NCI-H2227 (cell line): ENCODE results near the gene CD200.
"Not testable (repeated sequence)": the region's sequence is repeated elsewhere in the genome, so short reads cannot be mapped to it uniquely, and the experiment has no call there.

Experiments used
- DNase-seq: peaks from one replicate; lab custom pipeline; 2025; ENCODE audit not compliant: unreplicated experiment; lab: John Stamatoyannopoulos, UW

CD200 gene

DNA sequence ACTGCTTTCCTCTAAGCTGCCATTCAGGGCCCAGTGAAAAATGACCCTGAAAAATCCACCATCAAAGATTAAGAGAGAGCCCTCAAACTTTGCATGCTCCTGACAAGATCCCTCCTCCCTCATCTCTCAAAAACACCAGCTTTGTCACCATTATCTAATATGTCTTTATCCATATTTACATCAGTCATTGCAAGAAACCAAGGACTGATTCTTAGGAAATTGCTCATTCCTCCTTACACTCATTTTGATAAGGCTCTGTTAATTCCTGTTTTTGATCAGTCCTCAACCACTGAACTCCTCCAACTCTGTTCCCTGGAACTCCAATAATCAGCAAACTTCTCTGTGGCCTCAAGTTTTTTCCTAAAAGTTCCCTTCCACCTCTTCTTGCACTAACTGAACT, 51.8 kb downstream of the CD200 start:
- no peak for DNase-seq

DNA sequence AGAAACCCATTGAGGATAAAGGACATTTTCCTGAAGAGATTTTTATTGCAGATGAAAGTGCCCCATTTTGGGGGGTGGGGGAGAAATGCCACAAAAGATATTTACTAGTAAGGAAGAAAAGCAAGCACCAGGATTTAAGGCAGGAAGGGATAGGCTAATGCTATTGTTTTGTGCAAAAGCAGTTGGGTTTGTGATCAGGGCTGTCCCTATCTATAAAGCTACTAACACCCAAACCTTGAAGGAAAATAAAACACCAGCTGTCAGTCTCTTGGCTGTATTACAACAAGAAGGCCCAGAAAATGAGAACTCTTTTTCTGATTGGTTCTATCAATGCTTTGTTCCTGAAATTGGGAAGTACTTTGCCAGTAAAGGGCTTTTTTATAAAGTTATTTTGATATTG, 56.0 kb downstream of the CD200 start:
- no peak for DNase-seq

DNA sequence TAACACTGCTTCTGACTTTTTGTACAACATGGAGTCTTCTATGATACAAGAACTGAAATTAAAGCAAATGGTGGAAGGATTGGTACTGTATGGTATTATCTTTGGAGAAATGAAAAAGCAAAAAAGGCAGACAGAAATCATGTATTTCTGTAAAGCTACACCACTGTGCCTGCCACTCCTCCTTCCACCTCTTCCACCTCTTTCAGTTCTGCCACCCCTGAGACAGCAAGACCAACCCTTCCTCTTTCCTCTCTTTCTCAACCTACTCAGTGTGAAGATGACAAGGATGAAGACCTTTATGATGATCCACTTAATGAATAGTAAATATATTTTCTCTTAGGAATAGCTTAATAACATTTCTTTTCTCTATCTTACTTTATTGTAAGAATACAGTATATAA, 57.0 kb downstream of the CD200 start:
- no peak for DNase-seq

DNA sequence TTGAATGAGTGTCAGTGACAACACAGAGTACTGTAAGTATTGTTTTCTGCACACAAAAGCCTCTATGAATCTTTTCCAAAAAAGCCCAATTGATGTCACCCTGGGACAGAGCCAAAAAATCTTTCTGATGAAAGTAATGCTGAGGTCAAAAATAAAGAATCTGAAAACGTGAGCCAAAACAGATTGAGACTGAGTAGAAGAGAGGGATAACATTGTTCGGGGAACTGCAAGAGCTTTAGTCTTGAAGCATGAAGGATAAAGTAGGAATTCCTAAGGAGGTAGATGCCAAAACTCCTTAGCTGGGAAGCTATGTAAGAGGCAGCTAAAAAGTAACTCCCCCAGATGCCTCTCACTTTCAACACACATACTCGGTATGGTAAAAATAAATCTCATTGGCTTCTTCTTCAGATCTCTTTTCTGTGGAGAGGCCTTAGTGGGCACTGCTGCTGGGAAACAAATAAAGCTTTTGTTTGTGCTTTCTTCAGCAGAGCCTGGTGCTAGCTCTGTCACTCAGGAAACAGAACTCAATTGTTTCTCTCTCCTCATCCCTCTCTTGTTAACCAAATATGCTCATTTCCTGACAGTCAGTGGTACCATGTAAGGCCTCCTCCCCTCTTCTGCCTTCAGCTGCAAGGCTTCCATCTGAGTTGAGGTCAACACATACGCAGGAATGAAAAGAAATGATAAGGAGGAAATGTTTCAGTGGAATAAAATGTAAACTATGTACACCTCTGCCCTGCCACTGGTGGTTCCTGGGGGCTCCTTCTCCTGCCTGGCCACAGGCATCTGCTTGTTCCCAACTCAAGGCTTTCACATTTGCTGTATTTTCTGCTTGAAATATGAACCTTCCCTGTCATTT, 58.1 kb downstream of the CD200 start:
- DNase-seq: no peak

DNA sequence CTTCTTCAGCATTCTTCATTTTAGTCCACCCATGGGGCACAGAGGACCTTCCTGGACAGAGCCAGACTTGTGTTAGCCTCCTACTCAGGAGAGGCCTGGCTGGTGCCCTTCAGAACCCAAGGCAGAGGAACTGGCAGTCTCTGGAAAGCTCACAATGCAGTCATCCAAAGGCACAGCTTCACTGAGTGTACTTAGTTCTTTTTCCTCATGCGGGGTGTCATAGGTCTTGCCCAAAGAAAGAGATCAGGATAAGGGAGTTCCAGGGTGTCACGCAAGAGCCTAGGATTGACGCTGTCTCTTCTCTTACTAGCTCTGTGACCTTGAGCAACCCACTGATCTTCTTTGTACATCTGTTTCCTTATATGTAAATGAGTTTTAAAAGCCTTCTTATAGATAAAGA, 58.7 kb downstream of the CD200 start:
- no peak for DNase-seq

DNA sequence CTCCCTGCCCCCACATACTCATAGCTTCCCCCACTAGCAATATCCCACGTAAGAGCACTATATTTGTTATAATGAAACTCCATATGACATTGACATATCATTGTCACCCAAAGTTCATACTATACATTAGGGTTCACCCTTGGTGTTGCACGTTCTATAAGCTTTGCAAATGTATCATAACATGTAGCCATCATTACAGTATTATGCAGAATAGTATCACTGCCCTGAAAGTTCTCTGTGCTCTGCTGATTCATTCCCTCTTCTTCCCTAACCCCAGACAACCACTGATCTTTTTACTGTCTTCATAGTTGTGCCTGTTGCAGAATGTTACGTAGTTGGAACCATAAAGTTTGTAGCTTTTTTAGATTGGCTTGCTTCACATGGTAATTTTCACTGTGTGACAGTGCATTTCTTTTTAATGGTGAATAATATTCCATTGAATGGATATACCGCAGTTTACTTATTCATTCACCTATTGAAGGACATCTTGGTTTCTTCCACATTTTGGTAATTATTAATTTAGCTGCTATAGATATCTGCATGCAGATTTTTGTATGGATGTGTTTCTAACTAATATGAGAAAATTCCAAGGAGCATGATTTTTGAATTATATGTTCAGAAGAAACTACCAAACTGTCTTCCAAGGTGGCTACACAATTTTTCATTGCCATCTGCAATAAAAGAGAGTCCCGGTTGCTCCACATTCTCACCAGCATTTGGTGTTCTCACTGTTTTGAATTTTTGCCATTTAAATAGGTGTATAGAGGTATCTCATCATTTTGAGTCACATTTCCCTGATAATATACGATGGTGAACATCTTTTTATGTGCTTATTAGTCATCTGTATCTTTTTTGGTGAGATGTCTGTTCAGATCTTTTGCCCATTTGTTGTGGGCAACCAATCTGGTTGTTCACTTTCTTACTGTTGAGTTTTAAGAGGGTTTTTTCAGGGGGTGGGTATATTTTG, 59.7 kb downstream of the CD200 start:
- DNase-seq: no peak

DNA sequence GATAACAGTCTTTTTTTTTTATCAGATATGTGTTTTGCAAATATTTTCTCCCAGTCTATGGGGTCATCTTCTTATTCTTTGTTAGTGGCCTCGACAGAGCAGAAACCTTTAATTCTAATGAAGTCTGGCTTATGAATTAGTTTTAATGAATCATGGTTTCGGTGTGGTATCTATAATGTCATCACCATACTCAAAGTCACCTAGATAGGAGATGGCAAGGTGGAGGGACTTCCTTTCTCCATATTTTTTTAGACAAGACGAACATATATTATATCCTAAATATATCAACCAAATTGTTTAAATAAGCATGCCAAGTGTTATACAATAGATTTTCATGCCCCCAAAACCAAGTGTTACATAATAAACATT, 60.4 kb downstream of the CD200 start:
- no peak for DNase-seq

DNA sequence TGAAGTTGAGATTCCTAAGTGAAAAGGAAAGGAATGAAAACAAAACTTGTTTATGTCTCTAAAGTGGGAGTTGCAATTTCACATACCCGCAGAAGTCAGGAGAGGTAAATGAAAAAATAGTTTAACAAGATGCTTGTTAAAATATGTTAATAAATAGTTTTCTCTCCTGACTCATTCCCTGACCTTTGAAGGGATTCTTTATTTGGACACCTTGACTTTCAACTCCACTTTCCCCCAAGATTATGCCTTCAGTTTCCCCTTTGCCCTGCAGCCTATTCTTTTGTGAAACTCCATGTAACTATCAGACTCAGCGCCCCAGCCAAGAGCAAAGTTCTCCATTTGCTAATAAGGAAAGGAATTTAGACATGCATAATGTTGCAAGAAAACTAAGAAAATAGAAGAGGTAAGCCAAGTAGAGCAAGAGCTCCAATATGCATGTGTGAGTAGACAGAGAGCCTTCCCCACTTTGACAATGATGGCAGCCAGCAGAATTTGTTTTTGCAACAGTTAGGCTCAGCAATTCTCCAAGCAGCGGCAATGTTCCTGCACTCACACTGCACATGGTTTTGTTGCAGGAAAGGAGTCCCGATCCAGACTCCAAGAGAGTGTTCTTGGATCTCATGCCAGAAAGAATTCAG, 61.2 kb downstream of the CD200 start:
- no peak for DNase-seq

DNA sequence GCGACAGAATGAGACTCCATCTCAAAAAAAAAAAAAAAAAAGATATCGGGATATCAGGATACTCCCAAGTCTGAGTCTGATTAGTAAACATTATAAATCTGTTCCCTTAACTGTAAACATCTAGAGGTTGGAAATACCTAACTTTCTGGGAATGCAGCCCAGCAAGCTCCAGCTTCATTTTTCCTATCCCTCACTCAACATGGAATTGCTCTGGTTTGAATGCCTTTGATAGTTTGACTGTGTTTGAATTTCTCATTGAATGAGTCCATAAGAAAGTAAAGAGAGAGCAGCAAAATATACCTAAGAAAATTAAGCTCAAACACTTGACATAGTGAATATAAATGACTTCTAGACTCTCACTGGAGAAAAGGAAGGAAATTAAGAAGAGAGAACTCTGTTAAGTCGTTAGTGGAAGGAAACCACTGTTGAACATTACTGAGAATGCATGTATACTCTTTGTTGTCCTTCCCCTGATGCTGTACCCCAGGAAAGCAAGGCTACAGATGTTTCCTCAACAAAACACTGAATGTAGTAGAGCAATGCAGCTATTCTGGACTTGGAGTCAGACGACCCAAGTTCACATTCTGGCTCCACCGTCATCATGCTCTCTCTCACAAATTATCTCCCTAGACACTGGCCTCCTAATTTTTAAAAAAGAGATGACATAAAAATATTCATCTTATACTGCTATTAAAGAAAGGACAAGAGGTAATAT, 62.4 kb downstream of the CD200 start:
- DNase-seq: no peak

DNA sequence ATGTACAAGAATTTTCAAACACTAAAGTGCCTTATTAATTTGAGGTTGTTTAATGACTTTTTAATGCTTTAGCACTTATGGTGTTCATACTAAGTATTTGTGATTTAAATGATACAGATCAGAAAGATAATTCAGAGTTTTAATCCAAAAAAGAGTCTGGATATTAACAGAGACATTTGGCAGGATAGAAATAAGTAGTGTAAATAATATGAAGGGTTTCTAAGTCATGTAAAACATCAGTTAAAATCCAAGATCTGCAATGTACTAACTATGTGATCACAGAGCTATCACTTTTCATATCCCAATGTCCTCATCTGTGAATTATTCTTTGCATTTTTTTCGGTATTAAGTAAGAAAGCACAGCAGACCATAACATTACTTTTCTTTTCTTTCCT, 62.9 kb downstream of the CD200 start:
- DNase-seq: no peak

DNA sequence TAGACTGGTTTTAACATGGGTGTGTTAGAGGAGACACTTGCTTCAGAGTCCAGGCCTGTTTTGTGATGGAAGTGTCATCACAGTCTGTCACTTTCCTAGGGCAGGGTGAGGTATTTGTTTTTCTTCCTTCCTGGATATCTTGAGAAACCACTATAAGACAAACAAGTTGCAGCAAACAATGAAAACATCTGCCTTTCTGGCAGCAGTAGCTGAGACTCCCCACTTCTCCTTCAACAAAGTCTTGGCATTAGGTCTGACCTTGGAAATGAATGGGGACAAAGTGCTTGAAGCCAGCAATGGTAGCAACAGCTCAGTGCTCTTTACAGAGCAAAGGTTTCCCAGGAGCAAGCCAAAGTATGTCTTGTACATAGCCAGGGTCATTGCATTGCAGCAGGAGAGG, 64.6 kb downstream of the CD200 start:
- no peak for DNase-seq

DNA sequence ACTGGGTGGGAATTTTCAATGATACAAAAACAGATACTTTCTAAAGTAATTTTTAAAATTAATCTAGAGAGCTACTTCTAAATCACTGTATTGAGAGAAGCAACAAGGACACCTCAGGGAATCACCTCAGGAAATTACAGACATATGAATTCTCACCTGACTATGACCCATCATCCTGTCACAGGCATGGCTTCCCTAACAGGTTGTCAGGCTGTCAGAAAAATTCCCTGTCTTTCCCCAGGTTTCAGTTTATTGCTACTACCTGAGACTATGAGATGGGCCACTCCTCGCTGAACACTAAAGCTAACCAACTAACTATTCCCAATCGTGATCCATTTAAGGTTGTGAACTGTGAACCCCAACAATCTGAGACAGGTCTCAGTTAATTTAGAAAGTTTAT, 66.1 kb downstream of the CD200 start:
- no peak for DNase-seq

DNA sequence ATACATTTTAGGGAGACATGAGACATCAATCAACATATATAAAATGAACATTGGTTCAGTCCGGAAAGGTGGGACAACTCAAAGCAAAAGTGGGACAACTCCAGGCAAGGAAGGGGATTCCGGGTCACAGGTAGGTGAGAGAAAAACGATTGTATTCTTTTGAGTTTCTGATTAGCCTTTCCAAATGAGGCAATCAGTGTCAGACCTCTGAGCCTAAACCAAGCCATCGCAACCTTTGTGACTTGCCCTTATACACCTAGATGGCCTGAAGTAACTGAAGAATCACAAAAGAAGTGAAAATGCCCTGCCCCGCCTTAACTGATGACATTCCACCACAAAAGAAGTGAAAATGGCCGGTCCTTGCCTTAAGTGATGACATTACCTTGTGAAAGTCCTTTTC, 66.6 kb downstream of the CD200 start:
- DNase-seq: not testable (repeated sequence)

DNA sequence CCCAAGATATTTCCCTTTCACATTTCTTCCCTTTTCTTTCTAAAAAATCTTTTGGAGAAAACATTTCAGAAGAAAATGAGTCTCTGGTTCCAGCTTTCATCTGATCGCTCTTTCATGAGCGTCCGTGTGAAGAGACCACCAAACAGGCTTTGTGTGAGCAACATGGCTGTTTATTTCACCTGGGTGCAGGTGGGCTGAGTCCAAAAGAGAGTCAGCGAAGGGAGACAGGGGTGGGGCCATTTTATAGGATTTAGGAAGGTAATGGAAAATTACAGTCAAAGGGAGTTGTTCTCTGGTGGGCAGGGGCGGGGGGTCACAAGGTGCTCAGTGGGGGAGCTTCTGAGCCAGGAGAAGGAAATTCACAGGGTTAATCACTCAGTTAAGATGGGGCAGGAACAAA, 67.4 kb downstream of the CD200 start:
- not testable (repeated sequence) for DNase-seq

DNA sequence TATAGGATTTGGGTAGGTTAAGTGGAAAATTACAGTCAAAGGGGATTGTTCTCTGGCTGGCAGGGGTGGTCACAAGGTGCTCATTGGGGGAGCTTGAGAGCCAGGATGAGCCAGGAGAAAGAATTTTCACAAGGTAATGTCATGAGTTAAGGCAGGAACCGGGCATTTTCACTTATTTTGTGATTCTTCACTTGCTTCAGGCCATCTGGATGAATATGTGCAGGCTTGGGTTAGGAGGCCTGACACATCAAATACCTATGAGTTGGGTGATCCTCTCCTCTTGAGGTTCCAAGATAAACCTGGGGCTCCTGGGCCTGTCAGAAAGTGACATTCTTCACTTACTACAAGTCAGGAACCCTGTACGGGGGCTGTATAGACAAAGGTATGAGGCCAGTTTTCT, 68.7 kb downstream of the CD200 start:
- DNase-seq: no peak

DNA sequence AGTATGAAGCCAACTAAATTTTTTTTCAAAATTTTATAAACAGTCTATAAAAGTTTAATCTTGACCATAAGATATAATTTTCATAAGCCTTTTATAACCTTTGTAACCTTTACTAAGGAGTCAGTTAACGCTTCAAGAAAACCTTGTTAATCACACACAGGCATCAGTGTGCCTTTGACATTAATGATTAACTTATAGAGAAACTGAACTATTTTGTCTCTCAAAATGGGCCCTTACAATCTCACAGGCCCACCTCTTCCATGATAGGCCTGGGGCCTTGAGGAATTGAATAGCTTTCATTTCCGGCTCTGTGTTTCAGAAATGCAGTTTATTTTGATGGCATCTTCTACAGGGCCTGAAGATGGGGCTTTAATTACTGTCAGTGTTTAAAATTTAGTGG, 70.1 kb downstream of the CD200 start:
- DNase-seq: no peak

DNA sequence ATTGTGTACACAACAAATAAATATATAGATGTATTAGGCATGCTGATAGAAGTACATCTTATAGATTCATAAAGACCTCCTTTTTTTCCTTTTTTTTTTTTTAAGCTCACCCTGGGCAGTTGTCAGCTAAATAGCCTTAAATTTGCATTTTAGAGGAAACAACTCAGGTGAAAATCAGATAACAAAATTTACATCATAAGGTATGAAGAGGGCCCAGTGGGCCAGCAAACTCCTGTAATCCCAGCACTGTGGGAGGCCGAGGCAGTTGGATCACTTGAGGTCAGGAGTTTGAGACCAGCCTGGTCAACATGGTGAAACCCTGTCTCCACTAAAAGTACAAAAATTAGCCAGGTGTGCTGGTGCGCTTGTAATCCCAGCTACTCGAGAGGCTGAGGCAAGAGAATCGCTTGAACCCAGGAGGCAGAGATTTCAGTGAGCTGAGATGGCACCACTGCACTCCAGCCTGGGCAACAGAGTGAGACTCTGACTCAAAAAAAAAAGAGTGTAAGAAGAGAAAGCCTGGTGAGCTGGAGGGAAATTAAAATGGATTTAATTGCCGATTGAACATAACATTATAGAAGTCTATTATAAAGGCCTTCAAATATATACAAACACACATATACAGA, 72.1 kb downstream of the CD200 start:
- not testable (repeated sequence) for DNase-seq

DNA sequence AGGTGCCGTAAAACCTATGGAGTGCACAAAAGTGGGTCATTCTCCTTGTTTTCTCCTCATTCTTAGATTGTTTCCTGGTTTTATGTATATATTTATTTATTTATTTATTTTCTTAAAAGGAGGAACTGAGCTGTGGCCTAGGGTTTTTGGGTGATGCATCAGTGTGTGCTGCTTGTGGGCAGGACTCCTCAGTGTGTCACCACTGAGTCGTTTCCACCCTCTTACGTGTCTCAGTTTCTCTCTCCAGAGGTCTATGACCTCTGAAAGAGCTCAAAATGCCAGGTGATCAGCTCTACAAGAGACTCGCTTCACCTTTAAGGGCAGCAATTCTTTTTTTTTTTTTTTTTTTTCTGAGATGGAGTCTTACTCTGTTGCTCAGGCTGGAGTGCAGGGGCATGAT, 72.9 kb downstream of the CD200 start:
- DNase-seq: no peak

DNA sequence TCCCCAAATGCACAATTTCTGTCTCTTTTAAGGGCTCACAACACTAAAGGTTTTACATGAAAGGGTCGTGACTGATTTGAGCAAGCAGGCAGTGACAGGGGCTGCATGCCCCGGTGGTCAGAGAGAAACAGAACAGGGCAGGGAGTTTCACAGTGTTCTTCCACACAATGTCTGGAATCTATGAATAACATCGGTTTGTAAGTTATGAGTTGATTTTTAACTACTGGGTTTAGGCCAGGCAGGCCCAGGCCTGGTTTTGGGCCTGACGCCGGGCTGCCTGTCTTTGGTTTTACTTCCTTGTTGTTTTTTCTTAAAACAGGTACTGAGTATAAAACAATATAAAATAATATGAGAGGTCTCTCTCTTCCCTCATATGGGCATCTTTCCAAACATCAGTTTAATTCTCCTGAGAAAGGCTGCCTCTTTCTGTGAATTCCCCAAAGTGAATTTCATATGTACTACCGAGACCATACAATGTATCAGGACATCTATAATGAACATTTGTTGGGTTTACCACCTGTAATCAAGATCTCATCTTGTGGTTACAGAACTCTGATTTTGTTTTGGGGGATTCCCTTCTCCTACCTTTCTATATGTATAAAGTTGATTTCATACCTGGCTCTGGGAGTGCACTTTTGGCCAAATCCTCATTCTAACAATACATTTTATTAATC, 74.4 kb downstream of the CD200 start:
- no peak for DNase-seq
